K562 (cell line): ENCODE results near the gene TRIM27. TPM values are rescaled to one million over a fixed set of nuclear protein-coding genes. Genes with fewer than 3 reads are reported as not detected.

ENCODE experiments used
- ATAC-seq: fragments of 200-7000 bp; cut with Tn5 transposase; 3 replicates; pipeline ENCODE4 v1.9.1; 2020; ENCODE audit warnings: moderate library complexity
- BruUV-seq: library from RNA; stranded (reverse); fragments of 400-500 nt; replicated peaks from 2 replicates; lab custom pipeline; 2021; lab: Mats Ljungman, UMichigan
- CTCF ChIA-PET: fragments of 300-600 bp; formaldehyde crosslinking; extraction: SDS; loops from one replicate; lab custom pipeline; 2021; ENCODE audit warnings: low intra/inter-chr PET ratio; lab: Yijun Ruan, JAX
- POLR2A ChIA-PET: fragments of 300-600, 350-650 bp; sonication (Branson Sonifier 250); formaldehyde crosslinking; extraction: SDS; loops from one replicate; lab custom pipeline; 2021; ENCODE audit warnings: antibody characterized with exemption, inconsistent platforms; lab: Yijun Ruan, JAX
- DNase-seq, 4 experiments: peaks; one replicate each; pipeline versions ENCODE4 v3.0.0 to v3.0.0-alpha.2; 2011 to 2018; ENCODE audit warnings: low spot score in 3 of 4, mixed read lengths in 3 of 4; ENCODE audit errors: extremely low read depth in 1 of 4
- FAIRE-seq: peaks from 2 replicates; lab custom pipeline; 2011; peaks lifted over from hg19 to GRCh38; lab: Jason Lieb, UNC
- H2AFZ ChIP-seq: 2 replicates; pipeline ENCODE4 v1.6.0; 2011; ENCODE audit warnings: low read depth, low read length, control low read depth, inconsistent platforms
- H3K27ac ChIP-seq: fragments of 200-600 bp; 3 replicates; pipeline ENCODE4 v1.8.0; 2011; ENCODE audit warnings: low read depth, mild to moderate bottlenecking, control low read depth, inconsistent platforms, low read length, moderate library complexity, mixed read lengths; ENCODE audit errors: extremely low read depth
- H3K27me3 ChIP-seq, 2 experiments: fragments of 300-600 bp in 1 of 2; 2 replicates in 1 of 2; 3 replicates in 1 of 2; pipeline versions ENCODE4 v1.6.0 to v1.8.0; 2011; ENCODE audit warnings: inconsistent platforms in 2 of 2, low read length in 2 of 2, mild to moderate bottlenecking in 1 of 2, mixed read lengths in 1 of 2, moderate library complexity in 1 of 2; ENCODE audit not compliant: control insufficient read depth in 2 of 2, insufficient read depth in 2 of 2
- H3K36me3 ChIP-seq: fragments of 300-600 bp; 3 replicates; pipeline ENCODE4 v1.8.0; 2011; ENCODE audit warnings: mild to moderate bottlenecking, low read length, inconsistent platforms; ENCODE audit not compliant: control insufficient read depth, insufficient read depth
- H3K4me1 ChIP-seq, 2 experiments: fragments of 200-600 bp in 1 of 2; replicated peaks in 1 of 2; 2 replicates in 1 of 2; 3 replicates in 1 of 2; pipeline versions ENCODE4 v1.5.1 to v1.8.0; 2011; ENCODE audit warnings: inconsistent platforms in 2 of 2, low read length in 2 of 2, mild to moderate bottlenecking in 1 of 2, mixed read lengths in 1 of 2, moderate library complexity in 1 of 2; ENCODE audit not compliant: control insufficient read depth in 2 of 2, insufficient read depth in 2 of 2
- H3K4me2 ChIP-seq: 2 replicates; pipeline ENCODE4 v1.6.1; 2011; ENCODE audit warnings: low read length, control low read depth, inconsistent platforms, mixed read lengths; ENCODE audit not compliant: insufficient read depth
- H3K4me3 ChIP-seq: fragments of 200-600 bp; sonication (generic), shearing (Covaris generic); 2 replicates; pipeline ENCODE4 v1.5.1; 2016; ENCODE audit warnings: control low read depth, inconsistent platforms
- H3K79me2 ChIP-seq: fragments of 200-600 bp; 3 replicates; pipeline ENCODE4 v1.8.0; 2011; ENCODE audit warnings: low read length, inconsistent platforms; ENCODE audit not compliant: control insufficient read depth, insufficient read depth
- H3K9ac ChIP-seq, 2 experiments: 2 replicates each; pipeline versions ENCODE4 v1.6.0 to v1.6.1; 2011; ENCODE audit warnings: low read depth in 2 of 2, low read length in 2 of 2, control low read depth in 1 of 2, inconsistent platforms in 1 of 2, mild to moderate bottlenecking in 1 of 2, mixed read lengths in 1 of 2; ENCODE audit not compliant: insufficient read depth in 1 of 2
- H3K9me1 ChIP-seq: one replicate; pipeline ENCODE4 v1.6.0; 2011; ENCODE audit warnings: inconsistent platforms, mild to moderate bottlenecking, low read length, moderate library complexity; ENCODE audit not compliant: control insufficient read depth, insufficient read depth
- H3K9me3 ChIP-seq: replicated peaks from 2 replicates; pipeline ENCODE4 v1.5.1; 2011; ENCODE audit warnings: low read depth, low read length, inconsistent platforms; ENCODE audit not compliant: control insufficient read depth, insufficient read depth
- H4K20me1 ChIP-seq: replicated peaks from 2 replicates; pipeline ENCODE4 v1.6.1; 2011; ENCODE audit warnings: low read length, inconsistent platforms, mixed read lengths; ENCODE audit not compliant: control insufficient read depth, insufficient read depth
- CCAR2 ChIP-seq: fragments of 200-400 bp; formaldehyde crosslinking; IDR thresholded peaks from 2 replicates; pipeline ENCODE4 v1.6.1; 2017; ENCODE audit warnings: mild to moderate bottlenecking, low read depth, low read length
- CHD4 ChIP-seq: fragments of 200-600 bp; sonication (generic); IDR thresholded peaks from 3 replicates; pipeline ENCODE4 v1.6.1; 2012; ENCODE audit warnings: low read depth, mild to moderate bottlenecking, mixed read lengths, low read length, inconsistent platforms; ENCODE audit not compliant: insufficient read depth, insufficient replicate concordance, poor library complexity, severe bottlenecking
- CREB3L1 ChIP-seq: fragments of 450-650 bp; IDR thresholded peaks from 2 replicates; pipeline ENCODE4 v1.6.1; 2014; ENCODE audit warnings: low read depth, mild to moderate bottlenecking, moderate library complexity, borderline replicate concordance
- LCOR ChIP-seq: sonication (generic); formaldehyde crosslinking; IDR thresholded peaks from 2 replicates; pipeline ENCODE4 v1.8.0; 2022; ENCODE audit warnings: mild to moderate bottlenecking, missing genetic modification reagents
- NR3C1 ChIP-seq: sonication (generic); formaldehyde crosslinking; IDR thresholded peaks from 2 replicates; pipeline ENCODE4 v1.8.1; 2022; ENCODE audit warnings: missing genetic modification reagents
- RFX7 ChIP-seq: fragments of 250-450 bp; sonication (Bioruptor Pico); IDR thresholded peaks from 2 replicates; pipeline ENCODE4 v1.5.1; 2021; ENCODE audit warnings: mild to moderate bottlenecking
- SNRNP70 ChIP-seq: fragments of 200-400 bp; formaldehyde crosslinking; optimal IDR thresholded peaks from 2 replicates; pipeline ENCODE3; 2017; ENCODE audit warnings: low read depth, low read length
- SREBF1 ChIP-seq: fragments of 150-350 bp; IDR thresholded peaks from 2 replicates; pipeline ENCODE4 v1.6.1; 2014; ENCODE audit warnings: antibody characterized with exemption, low read depth, low read length, borderline replicate concordance
- STAG1 ChIP-seq: sonication (generic); formaldehyde crosslinking; IDR thresholded peaks from 2 replicates; pipeline ENCODE4 v1.5.0; 2020; ENCODE audit warnings: missing genetic modification reagents, borderline replicate concordance
- ZNF274 ChIP-seq: IDR thresholded peaks from 2 replicates; pipeline ENCODE4 v1.6.1; 2011; ENCODE audit warnings: low read depth, mild to moderate bottlenecking, low read length, moderate library complexity, borderline replicate concordance
- WGBS: fragments of 100-300 bp; shearing (Covaris generic); methylation state at CpG from one replicate; pipeline ENCODE4 v1.1.6; 2016; ENCODE audit warnings: low coverage, mixed read lengths; ENCODE audit not compliant: insufficient coverage; ENCODE audit errors: missing lambda C conversion rate; 5-methylcytosine and 5-hydroxymethylcytosine counted together
- in situ Hi-C: fragments of 300-500 bp; cut with MboI; formaldehyde crosslinking; loops from 4 replicates; pipeline ENCODE4 v1.15.0; 2018; ENCODE audit warnings: inconsistent platforms, mixed read lengths
- intact Hi-C: fragments of 100-400 bp; cut with micrococcal nuclease; formaldehyde crosslinking; loops from 2 replicates; pipeline ENCODE4 v1.14.2; 2022
- polyA plus RNA-seq, 8 experiments: library from polyadenylated mRNA; depleted of rRNA in 4 of 8; stranded (reverse) in 5 of 8; unstranded in 3 of 8; fragments of >200 nt; fragmentation: Nextera tagmentation in 2 of 8; fragmentation: Illumina TruSeq in 1 of 8; extraction: Ambion mirVana in 2 of 8; extraction: Trizol in 1 of 8; gene quantifications; 2 replicates each; pipeline versions ENCODE4 v1.2.1 to v1.2.3, GENCODE V29; 2011 to 2014; ENCODE audit warnings: inconsistent platforms in 1 of 8, missing spikeins in 1 of 8
- total RNA-seq, 7 experiments: library from RNA; depleted of rRNA in 6 of 7; stranded (reverse); fragments of >200 nt in 6 of 7; fragmentation: Illumina TruSeq in 2 of 7; extraction: Trizol in 2 of 7; gene quantifications; 2 replicates each; pipeline versions ENCODE4 v1.2.1 to v1.2.3, GENCODE V29; 2011 to 2021; ENCODE audit warnings: low replicate concordance in 1 of 7
- TF ChIP-seq, protein P1 (sequence below): fragments of 250-450 bp; sonication (Bioruptor Pico); IDR thresholded peaks from 2 replicates; pipeline ENCODE4 v1.9.0; 2021; ENCODE audit warnings: mild to moderate bottlenecking
- TF ChIP-seq, protein P2 (sequence below): sonication (generic); formaldehyde crosslinking; IDR thresholded peaks from 2 replicates; pipeline ENCODE4 v1.8.1; 2023; ENCODE audit warnings: mild to moderate bottlenecking, missing genetic modification reagents
- TF ChIP-seq, protein P3 (sequence below), 2 experiments: IDR thresholded peaks in 1 of 2; conservative IDR thresholded peaks in 1 of 2; 2 replicates each; pipeline ENCODE4 v1.6.1; 2016; ENCODE audit warnings: low read depth in 2 of 2, mild to moderate bottlenecking in 1 of 2, missing compliant biosample characterization in 1 of 2, missing genetic modification characterization in 1 of 2, moderate library complexity in 1 of 2

The TRIM27 gene
- total and polyA plus RNA-seq, 9 of the 15 experiments (the other 6 are each of a cell fraction or from before 2014, with no cell fraction given), result 37.7 to 235 (median 122) TPM

- no peaks in the 10 kb centered on the region for H3K9me3 ChIP-seq
- ChIA-PET POLR2A (interaction anchor here (0.6 to 3.9 kb wide), 5 partner anchors 12 to 158 kb away, joined by 3 to 21 read pairs (median 3); partner anchors contain the start of gene TRIM27), CTCF (interaction anchor here (0.6 kb wide), 1 partner anchor 235 kb away, joined by 10 read pairs; no protein-coding TSS in a partner anchor)
- H3K4me2 ChIP-seq, result no peak overlapping the region
- 87% methylated on average over 23 of the region's 23 CpGs for WGBS
- intact Hi-C loops, result no loop called here
- ATAC-seq, result no peak
- no peaks in the 10 kb centered on the region for H3K79me2 ChIP-seq
- peaks cover 22 to 44% of the 10 kb centered on the region in 2 experiments; a peak in 4 of 5 replicates for H3K4me1 ChIP-seq
- no peaks in the 10 kb centered on the region for H3K9me1 ChIP-seq
- H3K4me3 ChIP-seq, result no peak overlapping the region
- DNase-seq, result no peak
- no peak overlapping the region for H3K9ac ChIP-seq
- H4K20me1 ChIP-seq, result no peaks in the 10 kb centered on the region
- H3K27me3 ChIP-seq, result no peaks in the 10 kb centered on the region
- H3K36me3 ChIP-seq, result no peaks in the 10 kb centered on the region
- FAIRE-seq, result no peak
- TSS peak; percentile 96 for BruUV-seq
- 0 out of 2 replicates have a peak overlapping the region, but pooled peaks have one; percentile 5 for H2AFZ ChIP-seq
- H3K27ac ChIP-seq, result peak overlapping the region; percentile 26; the same call in 1 of the 3 replicates
- in situ Hi-C loops, result loop anchor here (5.0 kb wide), 1 partner anchor 33 kb away; no protein-coding TSS in a partner anchor
- TF ChIP-seq RFX7 (CRISPR knock-in tag), result no peak
- TF ChIP-seq, protein P1, sequence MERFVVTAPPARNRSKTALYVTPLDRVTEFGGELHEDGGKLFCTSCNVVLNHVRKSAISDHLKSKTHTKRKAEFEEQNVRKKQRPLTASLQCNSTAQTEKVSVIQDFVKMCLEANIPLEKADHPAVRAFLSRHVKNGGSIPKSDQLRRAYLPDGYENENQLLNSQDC, result no peak
- TF ChIP-seq STAG1 (CRISPR knock-in tag), result no peak
- TF ChIP-seq CHD4, result no peak
- TF ChIP-seq CCAR2, result no peak
- no peak for TF ChIP-seq LCOR
- TF ChIP-seq, protein P2, sequence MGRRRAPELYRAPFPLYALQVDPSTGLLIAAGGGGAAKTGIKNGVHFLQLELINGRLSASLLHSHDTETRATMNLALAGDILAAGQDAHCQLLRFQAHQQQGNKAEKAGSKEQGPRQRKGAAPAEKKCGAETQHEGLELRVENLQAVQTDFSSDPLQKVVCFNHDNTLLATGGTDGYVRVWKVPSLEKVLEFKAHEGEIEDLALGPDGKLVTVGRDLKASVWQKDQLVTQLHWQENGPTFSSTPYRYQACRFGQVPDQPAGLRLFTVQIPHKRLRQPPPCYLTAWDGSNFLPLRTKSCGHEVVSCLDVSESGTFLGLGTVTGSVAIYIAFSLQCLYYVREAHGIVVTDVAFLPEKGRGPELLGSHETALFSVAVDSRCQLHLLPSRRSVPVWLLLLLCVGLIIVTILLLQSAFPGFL (CRISPR knock-in tag), result no peak
- TF ChIP-seq NR3C1 (CRISPR knock-in tag), result no peak
- TF ChIP-seq, protein P3, sequence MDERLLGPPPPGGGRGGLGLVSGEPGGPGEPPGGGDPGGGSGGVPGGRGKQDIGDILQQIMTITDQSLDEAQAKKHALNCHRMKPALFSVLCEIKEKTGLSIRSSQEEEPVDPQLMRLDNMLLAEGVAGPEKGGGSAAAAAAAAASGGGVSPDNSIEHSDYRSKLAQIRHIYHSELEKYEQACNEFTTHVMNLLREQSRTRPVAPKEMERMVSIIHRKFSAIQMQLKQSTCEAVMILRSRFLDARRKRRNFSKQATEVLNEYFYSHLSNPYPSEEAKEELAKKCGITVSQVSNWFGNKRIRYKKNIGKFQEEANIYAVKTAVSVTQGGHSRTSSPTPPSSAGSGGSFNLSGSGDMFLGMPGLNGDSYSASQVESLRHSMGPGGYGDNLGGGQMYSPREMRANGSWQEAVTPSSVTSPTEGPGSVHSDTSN (CRISPR knock-in tag; IDR thresholded peaks at IDR 0.05; ENCODE audit: low read depth), result no peak
- TF ChIP-seq, protein P3 (tag; conservative IDR thresholded peaks at IDR 0.05; ENCODE audit: low read depth), result no peak
- no peak for TF ChIP-seq SNRNP70
- no peak for TF ChIP-seq ZNF274
- TF ChIP-seq SREBF1, result 0 out of 2 replicates have a peak, but pooled peaks have one; percentile 23
- TF ChIP-seq CREB3L1, result no peak
Observed at GRCh38 chr6:28948782-28949486, 25.1 kb upstream of the TRIM27 start.
